Stimulated activated CD4-positive, alpha-beta T cell treated with anti-CD3 and anti-CD28 coated beads, TNF-alpha, amount 100 ng/mL, for 24 hours (primary cell): Measurements from ENCODE around the gene ZNF548.
"Not testable (repeated sequence)": the region's sequence is repeated elsewhere in the genome, so short reads cannot be mapped to it uniquely, and the experiment has no call there.

Experiments
- DNase-seq, 3 experiments: peaks; one replicate each; pipeline ENCODE4 v3.0.0-alpha.2; 2020; ENCODE audit warnings: low read depth in 3 of 3

Gene ZNF548

GRCh38 chr19:57389730-57390598 is at the start of gene ZNF548:
Gene ZNF548 (plus strand): TSS chr19:57389854. CDS start chr19:57390100, 246 bp downstream.
- DNase-seq = peak; percentile 92 to 94 (median 93)

- no peak for DNase-seq
Measured at GRCh38 chr19:57342582-57342981, 47.1 kb upstream of the ZNF548 start.

GRCh38 chr19:57348136-57348535 is 41.5 kb upstream of the ZNF548 start:
- no peak for DNase-seq

GRCh38 chr19:57350877-57351805 is 38.5 kb upstream of the ZNF548 start, which contains the start of gene ZNF304:
Gene ZNF304 (plus strand): TSS chr19:57351271. CDS start chr19:57351665, 394 bp downstream.
- peak; percentile 67 to 79 (median 76) for DNase-seq

GRCh38 chr19:57351867-57352266 is 37.8 kb upstream of the ZNF548 start:
- no peak for DNase-seq

- DNase-seq = no peak
Measured at GRCh38 chr19:57355916-57356315, 33.7 kb upstream of the ZNF548 start.

- DNase-seq = no peak
Measured at GRCh38 chr19:57357406-57357805, 32.2 kb upstream of the ZNF548 start.

GRCh38 chr19:57359300-57359699 is 30.4 kb upstream of the ZNF548 start:
- DNase-seq = no peak

- DNase-seq = no peak
Measured at GRCh38 chr19:57362419-57362818, 27.2 kb upstream of the ZNF548 start.

GRCh38 chr19:57362997-57363687 is 26.5 kb upstream of the ZNF548 start, which contains the start of the genes TRAPPC2B and ZNF547:
Gene TRAPPC2B (plus strand): TSS chr19:57363551. CDS start chr19:57364834, 1,283 bp downstream.
Gene ZNF547 (plus strand): TSS chr19:57363551. CDS start chr19:57368556, 5,005 bp downstream.
- DNase-seq = peak; percentile 96 to 97 (median 97)

- DNase-seq = no peak
Measured at GRCh38 chr19:57363688-57364181, 25.9 kb upstream of the ZNF548 start.

GRCh38 chr19:57366776-57367175 is 22.9 kb upstream of the ZNF548 start:
- no peak for DNase-seq

GRCh38 chr19:57374179-57374578 is 15.5 kb upstream of the ZNF548 start:
- no peak for DNase-seq

- DNase-seq = not testable (repeated sequence)
Measured at GRCh38 chr19:57374647-57375046, 15.0 kb upstream of the ZNF548 start.

- DNase-seq = no peak
Measured at GRCh38 chr19:57376151-57376550, 13.5 kb upstream of the ZNF548 start.

GRCh38 chr19:57377498-57378146 is 12.0 kb upstream of the ZNF548 start:
- DNase-seq = no peak

- DNase-seq = no peak
Measured at GRCh38 chr19:57380923-57381322, 8.7 kb upstream of the ZNF548 start.

- no peak for DNase-seq
Measured at GRCh38 chr19:57382806-57383488, 6.7 kb upstream of the ZNF548 start.

GRCh38 chr19:57389194-57389729 is 392 bp upstream of the ZNF548 start:
- DNase-seq = no peak

GRCh38 chr19:57395710-57396109 is 6.1 kb downstream of the ZNF548 start:
- DNase-seq = no peak
